Dedifferentiated amniotic fluid mesenchymal stem cell (primary cell): Measurements from ENCODE around the gene METTL9.
"Not testable (repeated sequence)": the region's sequence is repeated elsewhere in the genome, so short reads cannot be mapped to it uniquely, and the experiment has no call there.

ENCODE experiments used
- DNase-seq: peaks from one replicate; pipeline ENCODE4 v3.0.0-alpha.2; 2016; ENCODE audit errors: extremely low spot score

Gene METTL9

DNA sequence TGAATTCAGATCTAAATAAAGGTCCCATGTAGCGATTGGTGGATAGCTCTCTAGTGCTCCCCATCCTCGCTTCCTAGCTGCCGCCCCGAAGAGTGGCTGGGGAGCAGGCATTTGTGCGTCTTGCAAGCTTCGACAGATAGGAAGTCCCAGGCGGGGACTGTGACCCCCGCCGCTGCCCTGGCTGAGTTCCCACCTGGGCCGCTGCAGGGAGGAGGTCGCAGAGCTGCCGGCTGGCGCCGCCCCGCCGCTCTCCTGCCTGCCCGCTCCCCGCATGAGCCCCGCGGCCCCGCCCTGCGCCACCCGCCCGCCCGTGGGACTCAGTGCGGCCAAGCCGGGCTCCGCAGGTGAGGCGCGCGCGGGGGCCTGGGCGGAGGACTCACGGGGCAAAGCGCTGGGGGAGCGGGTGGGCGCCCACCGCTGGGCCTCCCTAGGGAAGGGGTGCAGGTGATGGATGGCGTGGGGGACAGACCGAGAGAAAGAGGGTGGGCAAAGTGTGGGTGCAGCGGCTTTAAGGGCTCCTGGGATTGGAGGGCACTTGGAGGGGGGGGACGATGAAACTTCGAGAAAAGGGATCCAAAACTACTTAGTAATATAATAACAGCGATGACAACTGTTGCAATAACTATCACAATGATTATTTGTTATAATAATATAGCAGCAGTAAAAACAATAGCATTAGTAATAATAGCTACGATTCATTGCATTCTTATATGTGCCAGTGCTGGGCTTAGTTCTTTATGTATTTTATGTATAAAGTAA is 64.7 kb downstream of the METTL9 start, which contains the start of gene OTOA:
OTOA (plus strand) TSS at position 80 of the 759 bp plus-strand sequence. CDS start 14,547 bp downstream, outside the sequence.
- DNase-seq: no peak

DNA sequence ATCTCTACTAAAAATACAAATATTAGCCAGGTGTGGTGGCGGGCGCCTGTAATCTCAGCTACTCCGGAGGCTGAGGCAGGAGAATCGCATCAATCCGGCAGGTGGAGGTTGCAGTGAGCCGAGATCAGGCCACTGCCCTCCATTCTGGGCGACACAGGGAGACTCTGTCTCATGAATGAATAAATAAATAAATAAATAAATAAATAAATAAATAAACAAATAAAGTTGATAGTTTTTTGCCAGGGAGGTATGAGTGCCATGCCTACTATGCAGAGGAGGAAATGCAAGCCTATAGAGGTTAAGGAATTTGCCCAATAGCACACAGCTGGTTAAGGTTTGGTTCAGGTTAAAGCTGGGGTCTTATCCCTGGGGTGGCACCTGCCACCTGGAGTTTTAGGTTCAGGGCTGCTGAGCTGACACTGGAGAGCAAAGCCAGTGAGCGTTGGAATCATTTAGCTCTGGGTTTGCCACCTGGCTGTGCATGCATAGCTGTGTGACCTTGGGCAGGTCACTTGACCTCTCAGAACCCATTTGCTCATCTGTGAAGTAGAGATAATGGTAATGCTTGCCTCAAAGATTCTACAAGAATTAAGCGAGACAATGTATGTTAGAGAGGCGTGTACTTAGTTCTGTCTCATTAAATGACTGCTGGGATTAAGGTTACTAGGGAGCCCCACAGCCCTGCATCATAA is 65.6 kb downstream of the METTL9 start:
- DNase-seq: no peak

DNA sequence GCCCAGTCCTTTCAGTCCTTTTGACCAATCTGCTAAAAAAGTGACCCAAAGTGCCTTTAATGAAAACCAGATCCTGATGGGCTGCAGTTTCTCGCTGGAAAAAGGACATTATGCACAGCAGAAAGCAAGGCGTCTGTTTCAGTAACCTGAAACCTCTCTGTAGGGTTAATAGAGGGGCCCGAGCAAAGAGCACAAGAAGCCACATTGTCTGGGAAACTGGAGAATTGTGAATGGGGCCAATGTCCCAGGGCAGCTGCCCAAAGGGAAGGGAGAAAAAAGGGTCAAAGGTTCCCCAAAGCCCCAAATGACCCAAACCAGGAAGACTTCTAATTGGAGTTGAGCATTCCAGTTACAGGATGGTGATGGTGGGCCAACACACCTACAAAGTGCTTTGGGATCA is 67.4 kb downstream of the METTL9 start:
- no peak for DNase-seq

DNA sequence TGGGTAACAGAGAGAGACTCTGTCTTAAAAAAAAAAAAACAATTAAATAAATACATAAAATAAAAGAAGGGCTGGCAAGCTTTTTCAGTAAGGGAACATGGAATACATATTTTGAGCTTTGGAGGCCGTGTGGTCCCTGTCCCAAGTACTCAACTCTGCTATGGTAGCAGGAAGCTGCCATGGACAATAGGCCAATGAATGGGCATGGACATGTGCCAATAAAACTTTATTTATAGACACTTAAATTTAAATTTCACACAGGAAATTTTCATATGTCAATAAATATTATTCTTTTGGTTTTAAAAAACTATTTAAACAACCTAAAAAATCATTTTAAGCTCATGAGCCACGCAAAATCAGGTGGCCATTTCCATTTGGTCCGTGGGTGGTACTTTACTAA is 68.2 kb downstream of the METTL9 start:
- DNase-seq: no peak

DNA sequence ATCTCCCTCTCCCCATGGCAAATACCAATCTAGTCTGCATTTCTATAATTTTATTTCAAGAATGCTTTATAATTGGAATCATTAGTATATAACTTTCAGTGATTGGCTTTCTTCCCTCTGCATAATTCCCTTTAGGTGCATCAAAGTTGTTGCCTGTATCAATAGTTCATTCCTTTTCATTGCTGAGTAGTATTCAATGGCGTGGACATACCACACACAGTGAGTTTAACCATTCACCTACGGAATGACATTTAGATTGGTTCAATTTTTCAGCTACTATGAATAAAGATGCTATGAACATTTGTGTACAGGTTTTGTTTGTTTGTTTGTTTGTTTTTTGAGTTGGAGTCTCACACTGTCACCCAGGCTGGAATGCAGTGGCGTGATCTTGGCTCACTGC is 74.1 kb downstream of the METTL9 start:
- no peak for DNase-seq

DNA sequence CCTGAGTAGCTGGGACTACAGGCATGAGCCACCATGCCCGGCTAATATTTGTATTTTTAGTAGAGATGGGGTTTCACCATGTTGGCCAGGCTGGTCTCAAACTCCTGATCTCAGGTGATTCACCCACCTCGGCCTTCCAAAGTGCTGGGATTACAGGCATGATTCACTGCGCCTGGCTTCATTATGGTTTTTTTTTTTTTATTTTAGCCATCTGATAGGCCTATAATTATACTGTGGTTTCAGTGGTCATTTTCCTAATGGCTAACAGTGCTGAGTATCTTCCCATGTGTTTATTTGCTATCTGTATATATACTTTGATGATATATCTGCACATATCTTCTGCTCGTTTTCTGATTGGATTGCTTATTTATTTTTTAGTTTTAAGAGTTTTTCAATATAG is 75.1 kb downstream of the METTL9 start:
- DNase-seq: not testable (repeated sequence)

DNA sequence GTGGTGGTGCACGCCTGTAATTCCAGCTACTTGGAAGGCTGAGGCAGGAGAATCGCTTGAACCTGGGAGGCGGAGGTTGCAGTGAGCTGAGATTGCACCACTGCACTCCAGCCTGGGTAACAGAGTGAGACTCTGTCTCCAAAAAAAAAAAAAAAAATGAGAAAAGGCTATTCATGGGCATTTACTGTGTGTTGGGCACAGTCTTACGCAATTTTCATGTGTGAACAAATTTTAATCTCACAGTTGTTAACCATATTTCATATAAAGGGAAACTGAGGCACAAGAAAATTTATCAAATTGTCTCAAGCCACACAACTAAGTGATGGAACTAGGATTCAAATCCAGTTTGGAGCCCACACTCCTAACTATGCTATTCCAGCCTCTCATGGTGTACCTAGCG is 81.3 kb downstream of the METTL9 start:
- DNase-seq: not testable (repeated sequence)

DNA sequence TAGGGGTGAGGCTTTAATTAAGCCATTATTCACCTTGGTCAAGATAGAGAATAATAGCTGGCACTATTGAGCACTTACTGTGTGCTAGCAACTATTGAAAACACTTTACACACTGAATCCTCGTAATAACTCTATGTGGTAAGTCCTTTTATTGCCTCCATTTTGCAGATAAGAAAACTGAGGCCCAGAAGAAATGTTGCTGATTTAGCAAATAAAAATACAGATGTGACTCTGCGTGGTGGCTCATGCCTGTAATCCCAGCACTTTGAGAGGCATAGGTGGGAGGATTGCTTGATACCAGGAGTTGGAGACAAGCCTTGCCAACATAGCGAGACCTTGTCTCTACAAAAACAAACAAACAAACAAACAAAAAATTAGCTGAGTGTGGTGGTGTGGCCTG is 83.8 kb downstream of the METTL9 start:
- no peak for DNase-seq

DNA sequence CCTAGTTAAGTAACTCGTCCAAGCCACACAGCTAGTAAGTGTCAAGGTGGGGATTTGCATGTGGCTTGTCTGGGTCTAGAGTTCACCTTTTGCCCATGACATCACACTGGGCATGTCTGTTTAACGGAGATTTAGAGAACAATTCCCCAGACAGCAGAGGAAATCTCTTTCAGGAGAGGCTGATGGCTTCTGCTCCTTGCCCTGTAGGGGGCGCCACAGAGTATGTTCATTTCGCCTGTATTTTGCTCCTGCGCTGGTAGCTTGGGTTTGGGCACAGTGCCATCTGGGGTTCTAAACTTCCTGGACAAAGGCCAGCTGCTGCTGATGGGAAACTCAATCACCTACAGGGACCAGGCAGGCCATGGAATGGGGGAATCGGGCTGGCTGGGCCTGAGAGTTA is 84.8 kb downstream of the METTL9 start:
- DNase-seq: no peak

DNA sequence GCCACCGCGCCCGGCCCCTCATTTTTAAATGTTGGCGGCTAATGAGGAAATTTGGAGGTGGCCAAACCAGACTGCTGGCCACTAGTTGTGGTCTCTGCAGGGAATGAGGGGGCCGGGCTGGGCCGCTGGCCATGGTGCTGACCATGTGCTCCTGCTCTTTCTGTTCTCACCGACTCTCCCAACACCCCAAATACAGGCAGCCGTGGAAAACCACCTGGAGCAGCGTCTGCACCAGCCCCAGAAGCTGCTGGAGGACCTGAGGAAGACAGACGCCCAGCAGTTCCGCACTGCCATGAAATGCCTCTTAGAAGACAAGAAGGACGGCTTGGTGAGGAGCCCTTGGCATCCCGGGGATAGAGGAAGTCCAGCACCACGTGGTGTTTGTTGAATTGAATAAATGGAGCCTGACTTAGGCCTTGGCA is 85.7 kb downstream of the METTL9 start:
- no peak for DNase-seq

DNA sequence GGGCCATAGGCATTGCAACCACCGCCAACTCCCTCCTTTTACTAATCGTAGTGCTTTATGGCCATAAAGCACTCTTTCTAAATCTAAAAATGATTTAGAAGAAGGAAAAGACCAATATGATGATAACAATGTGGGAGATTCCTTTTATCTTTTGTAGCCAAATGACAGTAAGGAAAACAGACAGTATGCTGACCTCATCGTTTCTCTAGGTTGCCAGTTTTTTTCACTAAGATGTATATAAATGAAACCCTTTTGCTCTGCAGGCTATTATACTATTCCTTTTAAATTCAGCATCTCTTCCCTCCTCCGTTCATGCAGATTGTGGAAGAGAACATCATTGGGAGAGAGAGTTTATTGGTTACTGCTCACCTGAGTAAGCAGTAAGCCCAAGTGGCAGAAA is 89.7 kb downstream of the METTL9 start:
- DNase-seq: no peak

DNA sequence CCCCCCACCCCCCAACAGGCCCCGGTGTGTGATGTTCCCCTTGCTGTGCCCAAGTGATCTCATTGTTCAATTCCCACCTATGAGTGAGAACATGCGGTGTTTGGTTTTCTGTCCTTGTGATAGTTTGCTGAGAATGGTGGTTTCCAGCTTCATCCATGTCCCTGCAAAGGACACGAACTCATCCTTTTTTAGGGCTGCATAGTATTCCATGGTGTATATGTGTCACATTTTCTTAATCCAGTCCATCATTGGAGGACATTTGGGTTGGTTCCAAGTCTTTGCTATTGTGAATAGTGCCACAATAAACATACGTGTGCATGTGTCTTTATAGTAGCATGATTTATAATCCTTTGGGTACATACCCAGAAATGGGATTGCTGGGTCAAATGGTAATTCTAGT is 91.6 kb downstream of the METTL9 start:
- DNase-seq: not testable (repeated sequence)

DNA sequence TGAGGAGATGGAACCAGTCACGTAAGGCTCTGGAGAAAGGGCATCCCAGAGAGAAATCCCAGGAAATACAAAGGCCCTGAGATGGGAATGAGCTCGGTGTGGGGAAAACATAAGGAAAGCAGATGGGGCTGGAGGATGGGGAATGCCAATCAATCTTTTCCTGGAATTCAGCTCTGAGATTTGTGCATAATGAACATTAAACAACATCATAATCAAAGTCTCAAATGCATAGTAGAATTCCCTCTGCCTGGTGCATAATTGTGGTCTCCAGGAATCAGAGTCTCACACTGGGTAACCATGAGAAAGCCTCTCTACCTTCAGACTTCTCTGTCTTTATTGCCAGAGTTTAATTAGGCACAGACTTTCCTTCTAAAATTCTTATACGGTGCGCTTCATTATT is 95.2 kb downstream of the METTL9 start:
- no peak for DNase-seq

DNA sequence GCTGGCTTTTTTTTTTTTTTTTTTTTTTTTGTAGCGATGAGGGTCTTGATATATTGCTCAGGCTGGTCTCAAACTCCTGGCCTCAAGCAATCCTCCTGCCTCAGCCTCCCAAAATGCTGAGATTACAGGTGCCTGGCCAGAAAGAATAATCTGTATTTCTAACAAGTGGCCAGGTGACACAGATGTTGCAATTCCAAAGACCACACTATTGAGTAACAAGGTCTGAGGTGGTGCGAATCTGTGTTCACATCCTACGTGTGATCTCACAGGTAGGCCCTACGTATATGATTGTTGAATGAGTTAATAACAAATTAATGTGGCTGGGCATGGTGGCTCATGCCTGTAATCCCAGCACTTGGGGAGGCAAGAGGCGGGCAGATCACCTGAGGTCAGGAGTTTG is 97.7 kb downstream of the METTL9 start:
- no peak for DNase-seq

DNA sequence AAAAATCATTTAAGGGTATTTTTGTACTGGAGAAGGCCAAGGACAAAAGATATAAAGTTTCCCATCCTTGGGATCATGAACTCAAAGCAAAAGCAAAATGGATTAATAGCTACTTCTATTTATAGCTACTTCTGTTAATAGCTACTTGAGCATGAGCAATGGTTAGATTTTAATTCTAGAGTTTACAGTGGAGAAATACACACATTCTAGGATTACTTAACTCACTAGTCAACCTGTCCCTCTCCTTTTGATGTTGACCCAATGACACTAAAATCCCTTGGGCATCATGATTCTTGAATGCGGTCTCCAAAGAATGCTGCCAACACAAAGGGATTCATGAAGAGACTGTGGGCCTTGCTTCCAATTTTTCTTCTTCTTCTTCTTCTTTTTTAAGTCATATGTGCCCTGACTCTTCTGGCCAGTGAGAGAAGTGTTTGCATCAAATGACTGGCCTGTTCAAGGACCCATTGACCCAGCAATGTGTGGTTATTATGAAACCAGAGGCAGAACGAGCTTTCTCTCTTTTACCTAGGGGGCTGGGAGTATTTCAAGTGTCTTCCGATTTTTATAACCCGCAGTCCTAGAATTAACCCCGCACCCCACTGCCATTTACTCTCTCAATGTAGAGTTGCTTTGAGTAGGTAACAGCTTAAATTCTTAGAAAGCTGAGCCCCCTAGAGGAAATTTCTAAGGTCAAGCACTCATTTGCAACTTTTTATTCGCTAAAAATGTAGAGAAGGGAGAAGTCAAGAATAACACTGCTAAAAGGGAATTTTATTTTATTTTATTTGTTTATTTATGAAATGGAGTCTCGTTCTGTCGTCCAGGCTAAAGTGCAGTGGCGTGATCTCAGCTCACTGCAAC is 99.0 kb downstream of the METTL9 start:
- DNase-seq: no peak

DNA sequence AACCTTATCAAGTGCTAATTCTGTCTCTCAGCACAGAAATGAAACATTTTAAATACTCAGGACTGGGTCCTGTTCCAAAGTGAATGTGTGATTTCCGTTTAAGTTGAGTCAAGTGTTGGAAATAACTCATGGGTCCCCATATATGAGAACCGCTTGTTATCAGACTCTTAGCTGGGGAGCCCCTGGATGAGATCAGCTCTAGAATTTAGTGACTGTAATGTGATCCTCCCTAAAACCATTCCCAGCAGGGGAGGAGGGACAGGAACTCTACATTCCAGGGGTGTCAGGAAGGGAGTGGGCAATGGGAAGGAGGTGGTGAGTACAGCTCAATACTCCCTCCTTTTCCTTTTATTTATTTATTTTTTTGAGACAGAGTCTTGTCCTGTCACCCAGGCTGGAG is 101.9 kb downstream of the METTL9 start:
- no peak for DNase-seq

DNA sequence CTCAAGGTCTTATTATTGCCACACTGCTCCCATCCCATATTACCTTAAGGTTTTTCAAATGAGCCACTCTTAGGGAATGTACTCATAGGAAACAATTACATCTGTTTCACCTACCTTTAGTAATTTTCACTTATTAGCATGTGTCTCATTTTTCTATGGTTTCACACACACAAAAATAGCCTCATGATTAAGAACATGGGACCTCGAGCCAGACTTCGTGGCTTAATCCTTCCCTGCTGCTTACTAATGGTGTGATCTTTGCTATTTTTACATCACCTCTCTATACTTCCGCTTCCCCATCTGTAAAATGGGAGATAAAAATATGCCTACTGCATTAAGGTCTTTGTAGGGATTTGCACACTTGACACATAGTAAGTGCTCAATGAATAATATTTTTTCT is 102.9 kb downstream of the METTL9 start:
- no peak for DNase-seq

DNA sequence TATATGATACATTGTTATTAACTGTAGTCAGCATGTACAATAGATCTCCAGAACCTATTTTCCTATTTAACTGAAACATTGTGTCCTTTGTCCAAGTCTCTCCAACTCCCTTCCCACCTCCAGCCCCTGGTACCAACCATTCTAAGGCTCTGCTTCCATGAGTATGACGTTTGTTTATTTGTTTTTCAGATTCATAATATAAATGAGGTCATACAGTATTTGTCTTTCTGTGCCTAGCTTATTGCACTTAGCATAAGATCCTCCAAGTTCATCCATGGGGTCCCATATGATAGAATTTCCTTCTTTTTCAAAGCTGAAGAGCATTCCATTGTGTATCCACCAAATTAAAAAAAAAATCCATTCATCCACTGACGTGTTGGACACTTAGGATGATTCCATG is 103.8 kb downstream of the METTL9 start:
- DNase-seq: no peak

DNA sequence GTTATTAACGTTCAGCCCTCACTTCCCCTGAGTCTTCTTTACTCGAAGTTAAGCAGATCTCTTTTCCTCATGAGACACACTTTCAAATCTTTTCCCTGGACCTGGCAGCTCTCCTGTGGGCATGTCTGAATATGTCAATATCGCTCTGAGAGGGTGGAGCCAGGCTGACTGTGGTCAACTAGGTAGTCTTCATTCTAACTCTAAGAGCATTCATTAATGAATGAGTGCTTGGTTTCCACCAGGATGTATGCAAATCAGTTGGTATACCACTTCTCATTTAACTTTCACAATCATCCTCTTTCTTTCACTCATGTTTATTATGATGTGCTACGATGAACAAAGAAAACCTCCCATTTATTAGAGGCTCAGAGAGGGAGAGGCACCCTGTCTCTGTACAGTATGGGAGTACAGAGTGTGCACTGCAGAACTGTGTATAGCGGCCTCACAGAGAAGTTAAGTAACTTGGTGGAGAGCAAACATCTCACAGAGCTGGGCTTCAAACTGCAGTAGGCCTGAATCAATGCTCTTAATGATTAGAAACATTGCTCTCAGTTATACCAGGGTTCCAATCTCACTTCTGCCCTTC is 104.3 kb downstream of the METTL9 start:
- DNase-seq: no peak

DNA sequence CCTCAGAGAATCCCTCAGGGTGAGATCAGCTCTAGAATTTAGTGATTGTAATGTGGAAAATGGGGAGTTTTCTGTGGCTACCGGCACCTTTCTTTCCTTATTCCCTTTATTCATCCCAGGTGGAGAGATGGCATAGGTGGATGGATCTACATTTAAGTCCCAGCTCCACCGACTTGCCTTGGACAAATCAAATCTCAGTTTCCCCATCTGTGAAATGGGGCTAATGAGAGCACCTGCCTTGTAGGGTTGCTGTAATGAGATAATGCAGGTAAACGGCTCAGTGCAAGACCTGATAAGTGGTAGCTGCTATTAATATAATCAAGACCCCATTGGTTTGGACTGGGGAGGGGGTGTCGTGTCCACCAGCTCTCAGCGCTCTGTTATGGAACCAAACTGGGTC is 104.9 kb downstream of the METTL9 start:
- DNase-seq: no peak

DNA sequence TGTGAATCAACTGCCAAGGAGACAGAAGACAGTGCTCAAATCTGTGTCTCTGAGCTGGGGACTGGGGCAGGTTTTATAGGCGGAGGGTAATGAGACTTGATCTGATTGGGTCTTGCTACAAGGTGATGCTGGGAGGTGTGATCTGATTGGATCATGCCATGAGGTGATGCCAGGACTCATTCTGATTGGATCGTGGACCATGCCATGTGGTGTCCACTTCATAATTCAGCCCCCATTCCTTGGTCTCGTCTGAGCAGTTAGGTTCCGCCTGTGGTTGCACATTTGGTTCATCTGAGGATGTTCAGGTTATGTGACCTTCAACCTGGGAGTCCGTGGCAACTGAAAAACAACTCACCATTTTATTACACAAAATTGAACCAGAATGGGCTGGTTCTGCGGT is 105.4 kb downstream of the METTL9 start:
- no peak for DNase-seq
